Neural cell (in vitro differentiated cells): ENCODE results near the gene UROC1.

Experiments used
- EP300 ChIP-seq: fragments of 450-650 bp; conservative IDR thresholded peaks from 2 replicates; pipeline ENCODE4 v1.6.1; 2014; ENCODE audit warnings: antibody characterized with exemption, mild to moderate bottlenecking, moderate library complexity; ENCODE audit not compliant: poor library complexity, severe bottlenecking
- EZH2 ChIP-seq: fragments of 200-600, 300-800 bp; shearing (Covaris generic), sonication (generic); IDR thresholded peaks from 2 replicates; pipeline ENCODE4 v1.6.1; 2014; ENCODE audit warnings: antibody characterized with exemption, low read length, borderline replicate concordance, mild to moderate bottlenecking; ENCODE audit not compliant: insufficient read depth, poor library complexity, severe bottlenecking
- POLR2AphosphoS5 ChIP-seq: IDR thresholded peaks from 2 replicates; pipeline ENCODE4 v1.6.1; 2012
- TAF1 ChIP-seq: IDR thresholded peaks from 2 replicates; pipeline ENCODE4 v1.6.1; 2012; ENCODE audit warnings: low read depth
- TF ChIP-seq, protein P1 (sequence below): fragments of 450-650 bp; IDR thresholded peaks from 2 replicates; pipeline ENCODE4 v1.5.1; 2014; ENCODE audit warnings: antibody characterized with exemption, mild to moderate bottlenecking, moderate library complexity; ENCODE audit not compliant: poor library complexity, severe bottlenecking
- TF ChIP-seq, protein P2 (sequence below): IDR thresholded peaks from 2 replicates; pipeline ENCODE4 v1.6.1; 2012; ENCODE audit warnings: borderline replicate concordance

DNA sequence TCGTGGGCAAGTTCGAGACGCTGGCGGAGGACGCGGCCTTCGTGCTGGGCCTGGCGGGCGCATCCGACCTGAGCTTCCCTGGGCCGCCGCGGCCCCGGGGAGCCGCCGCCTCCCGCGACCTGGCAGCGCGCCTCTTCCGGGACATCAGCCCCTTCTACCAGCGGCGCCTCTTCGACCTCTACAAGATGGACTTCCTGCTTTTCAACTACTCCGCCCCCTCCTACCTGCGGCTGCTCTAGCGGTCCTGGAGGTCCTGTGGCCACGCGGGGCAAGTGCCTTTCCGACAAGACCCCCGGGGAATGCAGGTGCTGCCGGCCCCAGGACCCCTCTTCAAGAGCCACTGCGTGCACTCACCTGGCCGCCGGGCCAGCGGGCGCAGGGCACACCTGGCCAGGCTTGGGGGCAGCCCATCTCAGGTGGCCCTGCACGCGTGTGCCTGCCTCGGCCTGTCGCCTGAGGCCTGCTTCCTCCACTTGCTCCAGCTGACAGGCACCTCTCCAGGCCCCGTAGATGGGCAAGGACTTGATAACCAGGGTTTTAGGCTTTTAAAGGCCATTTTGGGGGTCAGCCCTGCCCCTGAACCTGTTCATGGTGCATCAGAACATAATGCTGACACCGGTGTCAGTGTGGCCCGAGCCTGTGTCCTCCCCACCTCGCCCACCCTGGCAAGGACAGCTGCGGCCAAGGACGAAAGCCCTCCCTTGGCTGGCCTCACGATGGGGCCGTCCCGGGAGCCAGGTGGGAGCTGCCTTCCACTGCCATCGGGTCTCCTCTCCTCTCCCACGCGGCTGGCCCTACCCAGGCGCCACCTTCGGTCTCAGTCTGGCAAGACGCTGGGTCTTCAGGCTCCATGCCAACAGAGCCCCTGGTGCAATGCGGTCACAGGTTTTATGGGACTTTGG is 25.0 kb upstream of the UROC1 start:
- TF ChIP-seq, protein P1, sequence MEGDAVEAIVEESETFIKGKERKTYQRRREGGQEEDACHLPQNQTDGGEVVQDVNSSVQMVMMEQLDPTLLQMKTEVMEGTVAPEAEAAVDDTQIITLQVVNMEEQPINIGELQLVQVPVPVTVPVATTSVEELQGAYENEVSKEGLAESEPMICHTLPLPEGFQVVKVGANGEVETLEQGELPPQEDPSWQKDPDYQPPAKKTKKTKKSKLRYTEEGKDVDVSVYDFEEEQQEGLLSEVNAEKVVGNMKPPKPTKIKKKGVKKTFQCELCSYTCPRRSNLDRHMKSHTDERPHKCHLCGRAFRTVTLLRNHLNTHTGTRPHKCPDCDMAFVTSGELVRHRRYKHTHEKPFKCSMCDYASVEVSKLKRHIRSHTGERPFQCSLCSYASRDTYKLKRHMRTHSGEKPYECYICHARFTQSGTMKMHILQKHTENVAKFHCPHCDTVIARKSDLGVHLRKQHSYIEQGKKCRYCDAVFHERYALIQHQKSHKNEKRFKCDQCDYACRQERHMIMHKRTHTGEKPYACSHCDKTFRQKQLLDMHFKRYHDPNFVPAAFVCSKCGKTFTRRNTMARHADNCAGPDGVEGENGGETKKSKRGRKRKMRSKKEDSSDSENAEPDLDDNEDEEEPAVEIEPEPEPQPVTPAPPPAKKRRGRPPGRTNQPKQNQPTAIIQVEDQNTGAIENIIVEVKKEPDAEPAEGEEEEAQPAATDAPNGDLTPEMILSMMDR, result no peak
- TF ChIP-seq TAF1 (no peak), POLR2AphosphoS5 (no peak), EZH2 (no peak), EP300 (no peak)
- TF ChIP-seq, protein P2, sequence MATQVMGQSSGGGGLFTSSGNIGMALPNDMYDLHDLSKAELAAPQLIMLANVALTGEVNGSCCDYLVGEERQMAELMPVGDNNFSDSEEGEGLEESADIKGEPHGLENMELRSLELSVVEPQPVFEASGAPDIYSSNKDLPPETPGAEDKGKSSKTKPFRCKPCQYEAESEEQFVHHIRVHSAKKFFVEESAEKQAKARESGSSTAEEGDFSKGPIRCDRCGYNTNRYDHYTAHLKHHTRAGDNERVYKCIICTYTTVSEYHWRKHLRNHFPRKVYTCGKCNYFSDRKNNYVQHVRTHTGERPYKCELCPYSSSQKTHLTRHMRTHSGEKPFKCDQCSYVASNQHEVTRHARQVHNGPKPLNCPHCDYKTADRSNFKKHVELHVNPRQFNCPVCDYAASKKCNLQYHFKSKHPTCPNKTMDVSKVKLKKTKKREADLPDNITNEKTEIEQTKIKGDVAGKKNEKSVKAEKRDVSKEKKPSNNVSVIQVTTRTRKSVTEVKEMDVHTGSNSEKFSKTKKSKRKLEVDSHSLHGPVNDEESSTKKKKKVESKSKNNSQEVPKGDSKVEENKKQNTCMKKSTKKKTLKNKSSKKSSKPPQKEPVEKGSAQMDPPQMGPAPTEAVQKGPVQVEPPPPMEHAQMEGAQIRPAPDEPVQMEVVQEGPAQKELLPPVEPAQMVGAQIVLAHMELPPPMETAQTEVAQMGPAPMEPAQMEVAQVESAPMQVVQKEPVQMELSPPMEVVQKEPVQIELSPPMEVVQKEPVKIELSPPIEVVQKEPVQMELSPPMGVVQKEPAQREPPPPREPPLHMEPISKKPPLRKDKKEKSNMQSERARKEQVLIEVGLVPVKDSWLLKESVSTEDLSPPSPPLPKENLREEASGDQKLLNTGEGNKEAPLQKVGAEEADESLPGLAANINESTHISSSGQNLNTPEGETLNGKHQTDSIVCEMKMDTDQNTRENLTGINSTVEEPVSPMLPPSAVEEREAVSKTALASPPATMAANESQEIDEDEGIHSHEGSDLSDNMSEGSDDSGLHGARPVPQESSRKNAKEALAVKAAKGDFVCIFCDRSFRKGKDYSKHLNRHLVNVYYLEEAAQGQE, result no peak
